Endothelial cell of umbilical vein (primary cell): Measurements from ENCODE around the gene FPR1. TPM values are rescaled to one million over a fixed set of nuclear protein-coding genes. Genes with fewer than 3 reads are reported as not detected.

Experiments
- BruUV-seq: library from RNA; stranded (reverse); fragments of 400-500 nt; replicated peaks from 2 replicates; lab custom pipeline; 2021; lab: Mats Ljungman, UMichigan
- CTCF ChIA-PET: fragments of 300-600, 350-600 bp; sonication (Branson Sonifier 250); formaldehyde crosslinking; loops from one replicate; lab custom pipeline; 2021; ENCODE audit warnings: antibody characterized with exemption, inconsistent platforms; lab: Charles Lee
- POLR2A ChIA-PET: fragments of 300-600, 350-600 bp; sonication (Branson Sonifier 250); formaldehyde crosslinking; loops from one replicate; lab custom pipeline; 2021; ENCODE audit warnings: antibody characterized with exemption, inconsistent platforms; lab: Charles Lee
- DNase-seq: peaks from one replicate; pipeline ENCODE4 v3.0.0-alpha.2; 2011; ENCODE audit warnings: low read depth, low spot score
- FAIRE-seq: peaks from 2 replicates; lab custom pipeline; 2011; peaks lifted over from hg19 to GRCh38; lab: Jason Lieb, UNC
- H2AFZ ChIP-seq: 2 replicates; pipeline ENCODE4 v1.6.0; 2012; ENCODE audit warnings: low read depth, low read length, control low read depth, inconsistent platforms
- H3K27ac ChIP-seq: 2 replicates; pipeline ENCODE4 v1.5.1; 2011; ENCODE audit warnings: low read depth, mild to moderate bottlenecking, control low read depth, low read length, moderate library complexity; ENCODE audit not compliant: insufficient read depth
- H3K27me3 ChIP-seq, 2 experiments: 2 replicates each; pipeline versions ENCODE4 v1.6.0 to v1.6.1; 2011; ENCODE audit warnings: low read length in 2 of 2, mixed read lengths in 1 of 2; ENCODE audit not compliant: control insufficient read depth in 2 of 2, insufficient read depth in 2 of 2
- H3K36me3 ChIP-seq, 2 experiments: 2 replicates in 1 of 2; 3 replicates in 1 of 2; pipeline ENCODE4 v1.5.1; 2011; ENCODE audit warnings: low read length in 2 of 2, mild to moderate bottlenecking in 1 of 2, moderate library complexity in 1 of 2; ENCODE audit not compliant: control insufficient read depth in 2 of 2, insufficient read depth in 2 of 2; ENCODE audit errors: extremely low read depth in 1 of 2
- H3K4me1 ChIP-seq: 3 replicates; pipeline ENCODE4 v1.5.1; 2011; ENCODE audit warnings: mild to moderate bottlenecking, low read length; ENCODE audit not compliant: control insufficient read depth, insufficient read depth; ENCODE audit errors: extremely low read depth
- H3K4me2 ChIP-seq: 2 replicates; pipeline ENCODE4 v1.6.1; 2011; ENCODE audit warnings: low read length, control low read depth, mixed read lengths; ENCODE audit not compliant: insufficient read depth
- H3K4me3 ChIP-seq, 3 experiments: fragments of 200-600 bp in 1 of 3; sonication (generic), shearing (Covaris generic) in 1 of 3; replicated peaks in 1 of 3; 2 replicates each; pipeline ENCODE4 v1.5.1; 2011 to 2016; ENCODE audit warnings: control low read depth in 3 of 3, low read length in 3 of 3, mild to moderate bottlenecking in 2 of 3, inconsistent platforms in 1 of 3, low read depth in 1 of 3, moderate library complexity in 1 of 3; ENCODE audit not compliant: insufficient read depth in 1 of 3
- H3K79me2 ChIP-seq: 2 replicates; pipeline ENCODE4 v1.6.0; 2012; ENCODE audit warnings: low read length, inconsistent platforms; ENCODE audit not compliant: control insufficient read depth, insufficient read depth
- H3K9ac ChIP-seq: replicated peaks from 2 replicates; pipeline ENCODE3; 2011; ENCODE audit warnings: low read length, control low read depth; ENCODE audit not compliant: insufficient read depth; ENCODE audit errors: extremely low read depth
- H3K9me1 ChIP-seq: replicated peaks from 3 replicates; pipeline ENCODE4 v1.6.0; 2011; ENCODE audit warnings: mild to moderate bottlenecking, low read length; ENCODE audit not compliant: control insufficient read depth, insufficient read depth; ENCODE audit errors: extremely low read depth
- H3K9me3 ChIP-seq: replicated peaks from 2 replicates; pipeline ENCODE4 v1.5.1; 2012; ENCODE audit warnings: low read length, inconsistent platforms; ENCODE audit not compliant: control insufficient read depth, insufficient read depth
- H4K20me1 ChIP-seq: replicated peaks from 2 replicates; pipeline ENCODE3; 2011; ENCODE audit warnings: mild to moderate bottlenecking, low read length; ENCODE audit not compliant: control insufficient read depth, insufficient read depth; ENCODE audit errors: extremely low read depth
- CTCF ChIP-seq, 2 donors: IDR thresholded peaks; 1 replicate in 1 of 2; 2 replicates in 1 of 2; pipeline ENCODE4 v1.5.1; 2011; ENCODE audit warnings: low read length in 2 of 2, mild to moderate bottlenecking in 2 of 2, moderate library complexity in 2 of 2, control low read depth in 1 of 2, inconsistent platforms in 1 of 2, low read depth in 1 of 2; ENCODE audit not compliant: insufficient read depth in 1 of 2; ENCODE audit errors: extremely low read depth in 1 of 2
- EZH2 ChIP-seq: IDR thresholded peaks from 2 replicates; pipeline ENCODE4 v1.6.1; 2012; ENCODE audit warnings: borderline replicate concordance, low read depth, mild to moderate bottlenecking, moderate library complexity, low read length, inconsistent platforms; ENCODE audit not compliant: severe bottlenecking
- FOS ChIP-seq: IDR thresholded peaks from 2 replicates; pipeline ENCODE4 v1.6.1; 2011; ENCODE audit warnings: mild to moderate bottlenecking, low read length, moderate library complexity, borderline replicate concordance; ENCODE audit not compliant: insufficient read depth
- GATA2 ChIP-seq: IDR thresholded peaks from 2 replicates; pipeline ENCODE4 v1.7.0; 2011; ENCODE audit warnings: low read depth, mild to moderate bottlenecking, moderate library complexity, mixed read lengths, low read length; ENCODE audit not compliant: insufficient read length, insufficient read depth
- JUN ChIP-seq: IDR thresholded peaks from 2 replicates; pipeline ENCODE4 v1.6.1; 2011; ENCODE audit warnings: borderline replicate concordance, low read depth; ENCODE audit not compliant: insufficient read length, insufficient read depth
- MAX ChIP-seq: IDR thresholded peaks from 2 replicates; pipeline ENCODE4 v1.6.1; 2011; ENCODE audit not compliant: insufficient read depth, insufficient read length
- MYC ChIP-seq: IDR thresholded peaks from one replicate; pipeline ENCODE4 v1.6.1; 2011; ENCODE audit warnings: mild to moderate bottlenecking, low read depth, low read length
- POLR2A ChIP-seq: IDR thresholded peaks from 2 replicates; pipeline ENCODE4 v1.6.1; 2012; ENCODE audit warnings: low read depth, mild to moderate bottlenecking, control low read depth, low read length
- POLR2AphosphoS5 ChIP-seq: IDR thresholded peaks from 2 replicates; pipeline ENCODE4 v1.6.1; 2012; ENCODE audit warnings: low read depth, mild to moderate bottlenecking, control low read depth, low read length, moderate library complexity; ENCODE audit not compliant: insufficient read depth
- dilution Hi-C: fragments of 300-500 bp; cut with MboI; formaldehyde crosslinking; loops from one replicate; pipeline ENCODE4 v1.15.0; 2019; ENCODE audit warnings: low sequenced_read_pairs; ENCODE audit not compliant: extremely low pct_ligation_motif_present
- intact Hi-C: fragments of 100-400 bp; cut with micrococcal nuclease; formaldehyde crosslinking; loops from one replicate; pipeline ENCODE4 v1.10.0; 2022
- polyA plus RNA-seq, 4 experiments: library from polyadenylated mRNA; depleted of rRNA in 3 of 4; stranded (reverse) in 3 of 4; unstranded in 1 of 4; fragments of >200 nt; gene quantifications; 2 replicates each; pipeline versions ENCODE4 v1.2.1 to v1.2.3, GENCODE V29; 2011 to 2012; ENCODE audit warnings: missing spikeins in 1 of 4
- total RNA-seq: library from RNA; stranded (reverse); gene quantifications from 2 replicates; pipeline ENCODE4 v1.2.3, GENCODE V29; 2021

Gene FPR1
- total and polyA plus RNA-seq, 2 donors (not counting 3 experiments of a cell fraction or from before 2014, with no cell fraction given), result not detected

- Histone ChIP-seq H3K9me3 (peaks cover 2% of the 10 kb centered on the region), H3K4me3 (no peak overlapping the region), H3K4me2 (no peak overlapping the region), H3K27me3 (no peaks in the 10 kb centered on the region), H4K20me1 (no peaks in the 10 kb centered on the region), H2AFZ (no peak overlapping the region), H3K4me1 (no peaks in the 10 kb centered on the region), H3K9me1 (no peaks in the 10 kb centered on the region), H3K27ac (no peak overlapping the region), H3K36me3 (no peaks in the 10 kb centered on the region), H3K79me2 (no peaks in the 10 kb centered on the region), H3K9ac (no peak overlapping the region)
- CTCF ChIA-PET, result no interaction called here
- POLR2A ChIA-PET, result no interaction called here
- no TSS peak for BruUV-seq
- intact Hi-C loops (no loop called here), dilution Hi-C loops (no loop called here)
- no peak for FAIRE-seq
- DNase-seq, result no peak
- TF ChIP-seq EZH2, result no peak
- no peak for TF ChIP-seq CTCF (IDR thresholded peaks at IDR 0.05; ENCODE audit: extremely low read depth in 1 of 2, insufficient read depth in 1 of 2, low read depth in 1 of 2, low read length in 2 of 2)
- TF ChIP-seq JUN, result no peak
- no peak for TF ChIP-seq POLR2AphosphoS5
- no peak for TF ChIP-seq POLR2A
- TF ChIP-seq MAX, result no peak
- no peak for TF ChIP-seq FOS
- TF ChIP-seq MYC, result no peak
- no peak for TF ChIP-seq GATA2
Measured at GRCh38 chr19:51792932-51793331, 41.3 kb upstream of the FPR1 start.
